ENCODE measurements around the gene SMARCD1.

- TF ChIP-seq REST (IDR thresholded peaks at IDR 0.05; ENCODE audit: insufficient replicate concordance, low read depth): no peak
- no peak for TF ChIP-seq SPI1 (IDR thresholded peaks at IDR 0.05; ENCODE audit: borderline replicate concordance, low read depth)
These were observed 32.6 kb upstream of the SMARCD1 start for GRCh38 chr12:50052544-50052943.

Measured in HL-60 (cell line).